Activated T-cell treated with anti-CD3 and anti-CD28 coated beads for 1 hour (primary cell): Measurements from ENCODE around the gene ATP11C.

Source experiments
- DNase-seq: peaks from one replicate; pipeline ENCODE4 v3.0.0-alpha.2; 2020; ENCODE audit warnings: low read depth

Gene ATP11C

GRCh38 chrX:139803224-139803623, 129.6 kb downstream of the ATP11C start:
- DNase-seq: no peak

GRCh38 chrX:139802048-139802447, 130.8 kb downstream of the ATP11C start:
- DNase-seq: no peak

- DNase-seq: no peak
Measured at GRCh38 chrX:139801397-139801813, 131.4 kb downstream of the ATP11C start.

GRCh38 chrX:139798701-139799100, 134.2 kb downstream of the ATP11C start:
- DNase-seq: no peak

GRCh38 chrX:139795196-139795595, 137.7 kb downstream of the ATP11C start:
- no peak for DNase-seq

GRCh38 chrX:139787601-139788000, 145.3 kb downstream of the ATP11C start:
- DNase-seq: no peak

- no peak for DNase-seq
Measured at GRCh38 chrX:139784807-139785206, 148.0 kb downstream of the ATP11C start.

- DNase-seq: no peak
Measured at GRCh38 chrX:139783959-139784358, 148.9 kb downstream of the ATP11C start.

- DNase-seq: no peak
Measured at GRCh38 chrX:139783030-139783429, 149.8 kb downstream of the ATP11C start.

GRCh38 chrX:139776599-139776998, 156.3 kb downstream of the ATP11C start:
- no peak for DNase-seq

- no peak for DNase-seq
Measured at GRCh38 chrX:139770366-139770765, 162.5 kb downstream of the ATP11C start.

GRCh38 chrX:139766545-139766983, 166.3 kb downstream of the ATP11C start:
- DNase-seq: peak; percentile 5

GRCh38 chrX:139762400-139763183, 170.3 kb downstream of the ATP11C start:
- DNase-seq: no peak

- DNase-seq: no peak
Measured at GRCh38 chrX:139759637-139760036, 173.2 kb downstream of the ATP11C start.

GRCh38 chrX:139758809-139759208, 174.0 kb downstream of the ATP11C start:
- DNase-seq: no peak

GRCh38 chrX:139758250-139758649, 174.6 kb downstream of the ATP11C start:
- DNase-seq: no peak

GRCh38 chrX:139751053-139751452, 181.8 kb downstream of the ATP11C start:
- DNase-seq: no peak

- no peak for DNase-seq
Measured at GRCh38 chrX:139750390-139750789, 182.5 kb downstream of the ATP11C start.

GRCh38 chrX:139739138-139739537, 193.7 kb downstream of the ATP11C start:
- no peak for DNase-seq

GRCh38 chrX:139738581-139738980, 194.3 kb downstream of the ATP11C start:
- DNase-seq: no peak

- no peak for DNase-seq
Measured at GRCh38 chrX:139736151-139736550, 196.7 kb downstream of the ATP11C start.

GRCh38 chrX:139734996-139735395, 197.9 kb downstream of the ATP11C start:
- DNase-seq: no peak

GRCh38 chrX:139725720-139726119, 207.1 kb downstream of the ATP11C start:
- DNase-seq: no peak

- DNase-seq: no peak
Measured at GRCh38 chrX:139724626-139725025, 208.2 kb downstream of the ATP11C start.
